ENCODE results near the gene ZNF837. TPM values are rescaled to one million over a fixed set of nuclear protein-coding genes. Genes with fewer than 3 reads are reported as not detected.

Gene ZNF837
- total RNA-seq, 1 donor from 2014 or later = 2.7 TPM

DNA sequence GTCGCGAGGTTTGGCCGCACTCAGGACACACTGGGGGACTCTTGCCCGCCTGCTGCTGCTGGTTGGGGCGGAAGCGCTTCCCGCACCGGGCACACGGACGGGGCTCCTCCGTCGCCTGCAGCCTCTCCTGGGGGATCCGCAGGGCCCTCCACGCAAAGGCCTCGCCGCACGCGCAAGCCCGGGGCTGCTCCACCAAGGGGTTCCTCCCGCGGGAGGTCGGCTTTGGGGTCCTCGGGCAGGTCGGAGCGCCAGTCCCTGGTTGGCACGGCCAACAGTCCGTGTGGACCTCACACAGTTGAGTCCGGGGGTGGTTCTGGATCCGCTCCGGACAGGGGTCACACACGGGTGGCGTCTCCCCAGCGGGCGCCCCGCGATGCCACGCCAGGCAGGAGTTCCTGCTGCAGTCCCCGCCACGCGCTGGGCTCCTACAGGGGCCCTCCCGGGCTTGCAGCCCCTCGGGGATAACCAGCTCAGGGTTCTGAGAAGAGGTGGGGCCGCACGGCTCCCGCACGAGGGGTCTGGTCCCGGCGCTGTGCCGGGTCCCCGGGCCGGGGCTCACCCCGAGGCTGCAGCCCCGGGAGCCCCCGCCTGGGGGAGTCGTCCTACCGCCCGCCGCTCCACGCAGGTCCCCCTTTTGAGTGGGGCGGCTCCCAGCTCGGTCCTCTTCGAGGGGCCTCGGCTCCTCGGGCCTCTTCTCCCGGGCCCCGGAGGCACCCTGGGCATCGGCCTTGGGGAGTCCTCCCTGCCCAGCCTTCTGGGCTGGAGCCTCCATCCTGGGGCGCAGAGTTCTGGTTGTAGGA is 12.1 kb downstream of the ZNF837 start:
- ATAC-seq = peak; percentile 7

DNA sequence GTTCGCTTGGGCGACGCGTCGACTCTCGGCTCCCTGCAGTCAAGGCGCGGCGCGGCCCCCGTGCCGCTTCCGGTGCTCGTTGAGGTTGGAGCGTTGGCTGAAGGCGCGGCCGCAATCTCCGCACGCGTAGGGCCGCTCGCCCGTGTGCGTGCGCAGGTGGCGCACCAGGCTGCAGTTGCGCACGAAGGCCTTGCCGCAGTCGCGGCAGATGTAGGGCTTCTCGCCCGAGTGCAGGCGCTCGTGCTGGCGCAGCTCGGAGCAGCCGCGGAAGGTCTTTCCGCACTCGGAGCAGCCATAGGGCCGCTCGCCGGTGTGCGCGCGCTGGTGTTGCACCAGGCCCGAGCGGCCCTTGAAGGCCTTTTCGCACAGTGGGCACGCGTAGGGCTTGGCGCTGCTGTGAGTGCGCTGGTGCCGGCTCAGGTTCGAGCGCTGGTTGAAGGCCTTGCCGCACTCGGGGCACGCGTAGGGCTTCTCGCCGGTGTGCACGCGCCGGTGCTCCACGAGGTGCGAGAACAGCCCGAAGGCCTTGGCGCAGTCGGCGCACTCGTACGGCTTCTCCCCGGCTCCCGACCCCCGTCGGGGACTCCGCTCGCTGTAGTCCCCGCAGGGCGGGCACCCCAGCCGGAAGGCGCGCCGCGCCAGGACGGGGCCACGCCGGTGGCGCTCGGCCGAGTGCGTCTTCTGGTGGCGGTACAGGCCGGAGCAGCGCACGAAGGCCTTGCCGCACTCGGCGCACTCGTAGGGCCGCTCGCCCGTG is 13.0 kb downstream of the ZNF837 start:
- ATAC-seq = no peak

DNA sequence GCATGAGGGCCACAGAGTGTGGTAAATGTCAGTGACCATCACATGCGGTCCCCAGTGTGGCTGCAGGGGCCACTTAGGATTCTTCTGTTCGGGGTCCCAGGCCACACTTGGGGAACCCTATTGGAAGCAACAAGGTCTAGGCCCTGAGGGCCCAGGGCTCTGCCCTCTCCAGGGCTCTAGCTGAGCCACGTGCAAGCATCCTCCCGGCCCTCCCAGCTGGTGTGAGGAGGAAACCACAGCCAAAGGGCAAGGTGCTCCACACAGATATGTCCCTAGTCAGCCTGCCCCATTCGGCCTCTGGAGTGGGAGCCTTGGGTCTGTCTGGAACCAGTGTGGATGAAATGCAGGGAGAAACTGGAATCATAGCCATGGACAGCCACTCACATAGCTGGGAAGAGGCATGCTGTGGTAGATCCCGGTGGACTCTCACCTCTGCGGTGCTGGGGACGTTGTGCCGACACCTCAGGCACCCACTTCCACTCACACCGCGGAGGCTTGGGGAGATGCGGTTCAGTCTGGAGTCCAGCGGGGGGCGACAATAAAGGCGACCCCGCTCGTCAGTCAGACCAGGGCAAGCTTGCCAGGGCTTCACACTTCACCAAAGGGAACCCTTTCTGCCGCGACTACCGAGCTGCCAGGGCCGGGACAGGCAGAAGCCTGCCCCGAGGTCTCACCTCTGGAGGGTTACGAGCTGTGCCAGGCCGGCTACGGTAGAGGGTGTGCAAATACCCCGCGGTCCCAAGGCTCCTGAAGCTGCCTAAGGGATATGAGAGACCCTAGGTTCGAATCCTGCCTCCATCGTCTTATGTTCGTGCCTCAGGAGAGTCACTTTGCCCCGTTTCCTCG is 14.0 kb downstream of the ZNF837 start:
- ATAC-seq = no peak

DNA sequence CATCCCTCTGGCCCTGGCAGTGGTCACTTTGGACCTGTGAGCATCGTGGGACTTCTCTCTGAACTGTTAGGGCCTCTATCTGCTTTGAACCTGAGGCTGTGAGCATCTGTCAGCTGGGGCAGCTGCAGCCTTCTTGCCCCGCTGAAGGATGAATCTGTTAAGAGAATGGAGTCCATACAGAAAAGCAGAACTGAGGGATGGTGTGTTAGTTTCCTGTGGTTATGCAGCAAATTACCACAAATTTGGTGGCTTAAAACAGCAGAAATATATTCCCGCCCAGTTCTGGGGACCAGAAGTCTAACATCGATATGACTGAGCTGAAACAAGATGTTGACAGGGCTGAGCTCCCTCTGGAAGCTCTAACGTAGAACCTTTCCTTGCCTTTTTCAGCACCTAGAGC is 16.7 kb downstream of the ZNF837 start:
- ATAC-seq = no peak

DNA sequence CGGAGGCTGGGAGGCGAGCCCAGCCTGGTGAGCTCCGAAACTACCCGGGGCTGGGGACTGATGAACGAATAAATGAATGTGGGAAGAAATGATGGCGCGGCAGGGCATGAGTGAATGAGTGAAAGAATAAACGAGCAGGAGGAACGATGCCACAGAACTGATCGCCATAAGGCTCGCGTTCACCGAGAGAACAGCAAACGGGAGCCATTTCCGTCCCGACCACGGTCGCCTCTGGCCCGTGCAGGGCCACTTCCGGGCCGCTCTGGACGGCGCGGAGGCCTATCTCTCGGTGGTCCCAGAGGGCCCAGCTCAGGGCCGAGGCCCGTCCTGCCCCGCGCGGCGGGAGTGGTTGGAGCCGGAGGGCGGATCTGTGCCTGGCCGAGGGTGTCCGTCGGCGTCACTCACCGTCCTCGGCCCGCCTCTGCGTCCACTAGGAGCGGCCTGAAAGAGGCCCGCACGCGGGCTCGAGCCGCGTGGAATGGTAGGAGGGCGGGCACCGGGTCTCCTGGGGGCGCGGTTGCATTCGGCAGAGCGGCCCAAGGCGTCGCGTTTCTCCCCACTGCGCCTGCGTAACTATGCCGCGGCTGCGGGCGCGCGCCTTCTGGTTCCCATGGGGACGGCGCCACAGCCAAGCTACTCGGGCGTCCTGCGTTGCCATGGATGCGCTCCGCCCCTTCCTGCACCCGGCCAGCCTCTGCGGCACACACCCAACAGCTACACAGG is 18.4 kb downstream of the ZNF837 start, which contains the start of gene ZNF497:
Gene ZNF497 (minus strand): TSS at position 480 of the 723 bp plus-strand sequence. CDS start 5,116 bp downstream, outside the sequence.
- ATAC-seq = peak; percentile 96

DNA sequence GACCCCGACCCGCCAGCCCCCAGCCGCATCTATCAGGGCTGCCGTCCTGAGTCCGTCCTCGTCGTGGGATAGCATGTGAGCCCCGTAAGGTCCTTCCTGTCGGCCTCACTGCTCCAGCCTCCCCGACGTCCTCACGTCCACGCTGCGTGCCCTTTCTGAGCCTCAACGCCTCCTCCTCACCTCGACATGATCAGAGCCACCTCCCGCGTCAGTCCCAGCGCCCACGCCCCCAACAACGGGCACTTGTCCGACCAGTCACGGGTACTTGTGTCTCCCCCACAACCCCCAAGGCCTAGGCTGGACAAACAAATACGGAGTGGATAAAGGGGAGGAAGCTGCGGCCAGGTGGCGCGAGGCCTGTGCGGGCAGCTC is 18.9 kb downstream of the ZNF837 start:
- ATAC-seq = peak; percentile 14

DNA sequence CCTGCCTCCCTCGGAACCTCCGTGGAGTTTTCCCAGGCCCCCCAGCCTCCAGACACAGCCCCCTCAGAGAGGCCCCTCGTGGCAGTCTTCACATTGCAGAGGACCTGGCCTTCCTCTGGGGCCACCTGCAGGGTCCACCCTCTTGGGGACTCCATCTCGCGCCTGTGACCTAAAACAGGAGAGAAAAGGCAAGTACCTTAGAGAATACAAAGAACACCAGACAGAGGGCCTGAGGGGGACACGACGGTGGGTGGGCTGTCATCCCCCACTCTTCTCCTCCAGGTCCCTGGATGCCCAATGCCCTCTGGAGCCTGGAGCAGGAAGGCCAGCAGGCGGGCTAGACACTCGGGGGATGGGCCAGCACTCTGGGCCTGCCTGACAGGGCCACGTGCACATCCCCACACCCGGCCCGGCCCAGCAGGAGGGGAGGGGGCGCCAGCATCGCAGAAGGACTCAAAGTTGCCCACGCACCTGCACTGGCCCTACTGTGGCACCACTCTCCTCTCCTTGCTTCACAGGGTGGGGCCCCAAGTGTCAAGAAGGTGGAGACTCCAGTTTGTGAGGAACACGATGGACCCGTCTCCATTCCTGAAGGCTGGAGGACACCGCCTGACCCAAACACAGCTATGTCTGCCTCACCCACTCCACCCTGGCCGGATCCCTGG is 23.2 kb downstream of the ZNF837 start:
- no peak for ATAC-seq

DNA sequence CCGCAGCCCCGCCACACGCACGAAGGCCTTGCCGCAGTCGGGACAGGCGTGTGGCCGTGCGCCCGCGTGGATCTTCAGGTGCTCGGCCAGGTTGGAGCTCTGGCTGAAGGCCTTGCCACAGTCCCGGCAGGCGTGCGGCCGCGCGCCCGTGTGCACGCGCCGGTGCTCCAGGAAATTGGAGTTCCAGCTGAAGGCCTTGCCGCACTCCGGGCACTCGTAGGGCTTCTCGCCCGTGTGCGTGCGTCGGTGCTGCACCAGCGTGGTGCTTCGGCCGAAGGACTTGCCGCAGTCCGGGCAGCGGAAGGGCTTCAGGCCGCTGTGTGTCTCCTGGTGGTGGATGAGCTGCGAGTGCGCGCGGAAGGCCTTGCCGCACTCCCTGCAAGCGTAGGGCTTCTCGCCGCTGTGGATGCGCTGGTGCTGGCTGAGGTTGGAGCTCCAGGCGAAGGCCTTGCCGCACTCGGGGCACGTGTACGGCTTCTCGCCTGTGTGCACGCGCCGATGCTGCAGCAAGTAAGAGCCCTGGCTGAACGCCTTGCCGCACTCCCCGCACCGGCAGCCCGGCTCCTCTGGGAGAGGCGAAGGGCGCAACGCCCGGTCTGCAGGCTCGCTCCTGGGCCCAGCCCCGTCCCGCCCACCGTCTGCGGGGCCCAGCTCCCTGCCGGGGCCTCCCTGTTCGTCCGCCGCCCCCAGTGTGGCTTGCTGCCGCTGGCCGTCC is 23.9 kb downstream of the ZNF837 start:
- peak; percentile 4 for ATAC-seq

DNA sequence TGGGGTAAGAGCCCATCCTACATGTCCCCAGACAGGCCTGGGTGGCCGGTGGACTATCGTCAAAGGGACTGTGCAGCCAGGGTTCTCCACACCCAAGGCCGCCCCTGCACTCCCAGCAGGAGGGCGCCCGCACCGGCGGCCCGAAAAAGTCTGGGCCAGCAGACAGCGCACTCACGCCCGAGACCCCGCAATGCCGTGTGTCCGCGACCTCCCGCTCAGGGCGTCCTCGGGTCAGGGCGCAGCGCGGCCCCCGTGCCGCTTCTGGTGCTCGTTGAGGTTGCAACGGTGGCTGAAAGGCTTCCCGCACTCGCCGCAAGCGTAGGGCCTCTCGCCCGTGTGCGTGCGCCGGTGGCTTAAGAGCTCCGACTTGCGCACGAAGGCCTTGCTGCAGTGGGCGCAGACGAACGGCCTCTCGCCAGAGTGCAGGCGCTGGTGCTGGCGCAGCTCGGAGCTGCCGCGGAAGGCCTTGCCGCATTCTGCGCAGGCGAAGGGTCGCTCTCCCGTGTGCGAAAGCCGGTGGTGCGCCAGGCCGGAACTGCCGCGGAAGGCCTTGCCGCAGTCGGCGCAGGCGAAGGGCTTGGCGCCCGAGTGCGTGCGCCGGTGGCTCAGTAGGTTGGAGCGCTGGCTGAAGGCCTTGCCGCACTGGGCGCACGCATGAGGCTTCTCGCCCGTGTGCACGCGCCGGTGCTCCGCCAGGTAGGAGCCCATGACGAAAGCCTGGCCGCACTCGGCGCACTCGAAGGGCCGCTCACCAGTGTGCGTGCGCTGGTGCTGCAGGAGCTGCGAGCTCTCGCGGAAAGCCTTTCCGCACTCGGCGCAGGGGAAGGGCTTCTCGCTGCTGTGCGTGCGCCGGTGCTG is 24.7 kb downstream of the ZNF837 start:
- peak; percentile 5 for ATAC-seq

DNA sequence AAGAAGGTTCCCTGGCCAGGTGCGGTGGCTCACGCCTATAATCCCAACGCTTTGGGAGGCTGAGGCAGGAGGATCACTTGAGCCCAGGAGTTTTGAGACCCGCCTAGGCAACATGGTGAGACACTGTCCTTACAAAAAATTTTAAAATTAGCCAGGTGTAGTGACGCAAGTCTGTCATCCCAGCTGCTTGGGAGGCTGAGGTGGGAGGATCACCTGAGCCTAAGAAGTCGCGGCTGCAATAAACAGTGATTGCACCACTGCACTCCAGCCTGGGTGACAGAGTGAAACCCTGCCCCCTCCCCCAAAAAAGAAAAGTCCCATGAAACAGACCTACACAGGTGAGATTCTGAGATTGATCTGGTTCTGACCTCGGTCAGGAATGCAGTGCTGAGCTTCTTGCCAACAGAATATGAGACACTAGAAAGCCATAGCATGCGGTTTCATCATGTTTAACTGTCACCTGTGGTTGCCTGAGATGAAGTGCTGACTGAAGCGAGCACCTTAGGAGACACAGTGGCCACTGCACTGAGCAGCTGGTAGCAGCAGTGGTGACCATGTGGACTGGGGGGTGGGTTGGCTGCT is 25.5 kb downstream of the ZNF837 start:
- ATAC-seq = no peak

DNA sequence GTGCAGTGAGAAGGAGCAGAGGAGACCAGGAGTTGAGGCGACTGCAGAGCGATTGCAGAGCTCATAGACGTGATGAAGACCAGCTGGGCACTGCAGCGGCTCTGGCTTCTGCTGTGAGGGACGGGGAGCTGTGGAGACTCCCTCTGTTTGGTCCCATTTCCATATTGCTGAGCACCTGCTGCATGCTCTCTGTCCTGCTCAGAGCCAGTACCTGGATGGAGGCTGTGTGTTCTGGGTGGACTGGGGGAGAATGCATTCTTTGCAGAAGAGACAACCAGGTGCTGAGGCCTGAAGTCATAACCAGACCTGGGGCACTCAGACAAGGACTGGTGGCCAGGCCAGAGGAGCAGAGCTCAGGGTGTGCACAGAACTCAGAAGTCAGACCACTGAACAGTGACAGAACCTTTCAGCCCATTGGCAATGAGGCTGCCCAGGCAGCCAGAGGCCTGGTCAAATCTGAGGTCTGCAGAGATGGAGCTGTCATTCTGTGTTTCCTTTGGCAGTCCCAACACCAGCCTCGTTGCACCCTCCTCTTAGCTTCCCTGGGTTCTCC is 26.3 kb downstream of the ZNF837 start:
- ATAC-seq = no peak

DNA sequence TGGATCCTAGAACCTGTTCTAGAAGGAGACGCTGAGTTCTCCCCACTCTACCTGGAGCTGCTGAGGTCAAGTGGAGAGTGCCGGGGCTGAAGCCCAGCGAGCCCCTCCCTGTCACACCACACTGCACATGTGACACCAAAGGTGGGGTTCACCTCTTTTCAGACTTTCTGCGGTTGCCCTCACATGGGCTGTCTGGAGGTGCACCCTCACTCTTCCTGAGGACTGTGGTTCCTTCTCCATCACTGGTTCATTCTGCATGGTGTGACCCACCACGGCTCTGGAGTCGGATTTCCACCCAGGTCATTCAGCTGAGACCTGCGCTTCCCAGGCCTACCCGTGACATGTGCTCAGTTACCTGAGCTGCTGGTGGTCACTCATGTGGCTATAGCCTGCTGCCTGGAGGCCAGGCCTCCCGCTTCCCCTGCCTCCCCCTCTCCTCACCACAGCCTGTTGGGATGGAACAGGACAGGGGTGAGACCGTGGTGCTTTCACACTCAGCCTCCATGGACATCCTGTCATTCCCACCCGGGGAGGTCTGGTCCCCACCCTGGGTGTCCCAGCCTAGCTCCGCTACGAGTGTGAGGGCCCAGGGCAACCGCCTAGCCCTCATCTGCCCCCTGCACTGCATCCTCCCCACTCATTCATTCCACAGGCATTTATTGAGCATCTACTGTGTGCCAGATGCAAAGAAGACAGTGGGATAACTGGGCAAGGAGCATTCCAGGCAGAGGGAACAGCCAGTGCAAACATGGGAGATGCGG is 26.9 kb downstream of the ZNF837 start:
- no peak for ATAC-seq

DNA sequence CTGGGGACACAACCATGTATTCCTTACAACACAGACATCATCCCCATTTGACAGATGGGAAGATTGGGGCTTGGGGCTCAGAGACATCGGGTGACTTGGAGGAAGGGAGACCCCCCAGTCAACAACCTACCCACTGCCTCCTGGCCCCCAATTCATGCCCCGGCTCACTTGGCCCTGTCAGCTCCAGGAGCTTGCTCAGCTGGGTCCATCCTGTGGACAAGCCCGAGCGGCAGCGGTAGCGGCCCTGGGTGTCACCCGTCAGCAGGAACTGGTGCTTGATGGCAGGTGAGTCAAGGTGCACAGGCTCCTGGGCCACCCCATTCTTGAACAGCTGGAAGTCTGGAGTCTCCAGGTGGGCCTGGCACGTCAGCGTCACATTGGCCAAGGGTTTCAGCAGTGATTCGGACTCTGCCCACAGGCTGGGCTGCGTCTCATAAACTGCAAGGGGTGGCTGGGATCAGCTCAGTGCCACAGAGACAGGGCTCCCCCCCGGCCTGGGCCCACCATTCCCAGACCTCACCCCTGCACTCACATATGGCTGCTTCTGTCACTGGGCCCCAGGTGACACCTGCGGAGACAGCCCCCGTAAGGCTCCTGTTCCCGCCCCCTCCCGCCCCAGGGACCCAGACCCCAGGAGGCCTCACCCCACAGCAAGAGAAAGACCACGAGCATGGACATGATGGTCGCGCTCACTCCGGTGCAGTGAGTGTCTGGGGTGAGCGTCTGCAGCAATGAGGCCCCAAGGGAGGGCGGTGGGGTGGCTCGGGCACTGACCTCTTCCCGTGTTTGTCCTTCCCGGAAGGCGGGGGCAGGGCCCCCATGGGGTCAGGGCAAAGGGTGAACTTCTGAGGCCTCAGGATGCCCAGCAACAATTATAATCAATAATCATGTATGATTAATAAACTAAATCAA is 27.8 kb downstream of the ZNF837 start, which contains the start of gene A1BG:
Gene A1BG (minus strand): TSS at position 733 of the 912 bp plus-strand sequence. CDS start 55 bp downstream, at position 678.
- no peak for ATAC-seq

DNA sequence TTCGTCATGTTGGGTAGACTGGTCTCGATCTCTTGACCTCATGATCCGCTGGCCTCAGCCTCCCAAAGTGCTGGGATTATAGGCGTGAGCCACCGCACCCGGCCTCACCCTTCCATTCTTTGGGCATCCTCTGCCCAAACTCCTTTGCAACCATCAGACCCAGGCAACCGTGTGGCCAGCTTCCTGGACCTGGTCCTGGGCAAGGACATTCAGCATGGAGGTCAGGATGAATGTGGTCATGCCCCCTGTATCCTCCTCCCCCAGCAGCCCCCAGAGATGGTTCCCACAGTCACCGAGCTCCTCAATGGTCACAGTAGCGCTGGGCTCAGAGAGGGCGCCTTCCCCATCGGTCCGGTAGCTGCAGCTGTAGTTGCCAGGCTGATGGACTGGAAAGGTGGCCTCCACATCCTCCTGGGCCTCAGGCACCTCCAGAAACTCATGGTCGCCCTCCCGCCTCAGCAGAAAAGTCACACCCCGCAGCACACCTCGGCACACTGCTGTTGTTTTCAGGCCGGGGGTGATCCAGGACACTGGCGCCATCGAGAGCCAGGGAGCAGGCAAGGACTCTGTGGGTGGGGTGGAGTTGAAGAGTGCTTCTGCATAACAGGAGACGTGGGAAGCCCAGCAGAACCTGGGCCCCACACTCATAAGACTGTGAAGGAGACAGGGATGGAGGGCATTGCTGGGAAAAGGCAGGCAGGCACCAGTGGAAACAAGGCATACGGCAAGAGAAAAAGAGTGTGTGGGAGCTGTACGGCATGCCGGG is 28.7 kb downstream of the ZNF837 start:
- ATAC-seq = no peak

DNA sequence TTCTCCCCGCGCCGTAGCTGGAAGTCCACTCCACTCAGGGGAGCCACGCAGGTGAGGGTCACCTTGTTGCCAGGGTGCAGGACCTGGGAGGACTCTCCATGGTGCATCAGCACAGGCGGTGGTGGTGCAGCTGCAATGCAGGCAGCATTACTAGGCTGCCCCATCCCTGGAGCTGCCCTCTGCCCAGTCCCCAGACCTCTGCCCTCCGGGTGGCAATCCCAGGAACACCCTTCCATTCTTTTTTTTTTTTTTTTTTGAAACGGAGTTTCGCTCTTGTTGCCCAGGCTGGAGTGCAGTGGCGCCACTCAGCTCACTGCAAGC is 29.3 kb downstream of the ZNF837 start:
- ATAC-seq = no peak

DNA sequence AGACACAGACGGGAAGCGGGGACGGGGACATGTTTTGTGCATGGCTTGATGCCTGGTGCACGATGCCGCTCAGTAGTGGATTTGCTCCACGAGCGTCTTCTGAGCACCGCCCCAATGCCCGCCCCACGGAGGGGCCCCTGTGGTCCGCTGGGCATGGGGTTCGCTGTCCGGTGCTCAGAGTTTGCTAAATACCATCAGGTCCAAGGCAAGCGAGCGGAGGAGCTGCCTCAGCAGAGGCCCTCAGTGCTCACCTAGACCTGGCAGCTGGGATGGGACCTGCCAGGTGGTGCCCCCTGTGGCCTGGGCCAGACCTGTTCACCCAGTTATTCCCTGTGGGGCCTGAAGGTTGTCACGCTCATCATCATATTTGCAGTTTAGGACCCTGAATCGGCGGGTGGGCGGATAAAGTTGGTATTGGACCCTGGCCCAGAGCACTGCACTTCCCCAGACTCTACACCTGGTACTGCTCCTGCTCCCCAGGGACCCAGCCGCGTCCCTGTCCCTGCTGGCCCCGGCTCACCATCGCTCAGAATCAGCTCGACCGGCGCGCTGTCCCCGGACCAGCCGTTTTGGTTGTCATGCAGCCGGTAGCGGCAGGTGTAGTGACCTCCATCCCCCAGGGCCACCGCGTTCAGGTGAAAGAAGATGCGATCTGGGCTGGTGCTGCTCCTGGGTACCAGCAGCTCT is 29.8 kb downstream of the ZNF837 start:
- ATAC-seq = no peak

Measured in esophagus mucosa (tissue), 1 donor.